Activated naive CD4-positive, alpha-beta T cell treated with Interleukin-2 at 50 U/mL for 16 hours (primary cell): ENCODE data around the gene FAM151B.
"Not testable (repeated sequence)": the region's sequence is repeated elsewhere in the genome, so short reads cannot be mapped to it uniquely, and the experiment has no call there.

ENCODE experiments used
- DNase-seq: peaks from one replicate; pipeline ENCODE4 v3.0.0-alpha.2; 2020

FAM151B gene, protein sequence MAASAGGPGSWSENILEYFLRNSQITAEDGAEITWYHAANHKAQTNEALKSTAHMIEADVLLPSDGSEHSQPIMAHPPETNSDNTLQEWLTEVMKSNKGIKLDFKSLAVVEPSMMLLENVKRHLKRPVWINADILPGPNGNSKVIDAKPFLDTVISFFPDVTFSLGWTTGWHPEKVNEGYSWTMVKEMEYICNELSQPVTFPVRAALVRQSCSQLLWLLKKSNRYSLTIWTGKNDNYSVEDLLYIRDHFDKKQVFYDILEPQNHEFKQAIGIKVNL

DNA sequence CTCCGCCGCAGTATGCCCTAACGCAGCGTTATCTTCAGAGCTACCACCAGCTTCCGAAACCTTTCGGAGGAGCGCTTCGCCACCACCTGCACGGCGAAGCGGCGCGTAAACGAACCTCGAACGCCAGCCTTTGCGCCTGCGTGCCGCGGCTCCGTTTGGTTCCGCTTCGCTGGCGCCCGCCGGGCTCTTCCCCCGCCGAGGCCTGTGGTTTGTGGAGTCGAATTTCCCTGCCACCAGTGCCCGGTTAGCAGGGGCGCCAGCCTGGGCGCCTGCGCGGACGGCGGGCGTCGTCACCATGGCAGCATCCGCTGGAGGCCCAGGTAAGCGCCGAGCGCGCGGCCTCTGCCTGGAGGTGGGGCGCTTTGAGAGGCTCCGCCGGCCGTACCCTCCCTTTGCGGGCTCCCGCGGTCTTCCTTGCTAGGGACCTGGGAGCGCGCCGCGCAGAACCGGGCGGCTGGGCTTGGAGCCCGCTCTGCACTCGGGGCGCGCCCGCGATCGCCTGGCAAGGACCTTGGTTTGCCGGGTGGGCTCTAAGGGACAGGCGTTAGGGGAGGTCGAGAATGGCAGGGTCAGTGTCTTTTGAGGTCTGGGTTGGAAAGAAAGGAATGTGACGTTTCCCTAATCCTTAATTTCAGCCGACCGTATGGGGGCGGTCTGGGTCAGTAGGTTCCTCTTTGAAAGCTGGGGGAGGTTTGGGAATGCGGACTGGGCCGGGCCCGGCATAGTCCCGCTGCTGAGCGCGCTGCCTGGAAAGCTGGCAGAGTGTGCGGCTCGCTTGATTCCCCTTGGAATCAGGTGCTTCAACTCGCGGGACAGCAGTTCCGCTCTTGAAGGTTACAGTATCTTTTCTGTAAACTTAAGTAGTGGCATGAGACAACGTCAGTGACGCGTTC is at the start of gene FAM151B:
FAM151B (plus strand) TSS at position 272 of the 893 bp plus-strand sequence; CDS start at position 296, 24 bp downstream.
- peak; percentile 76 for DNase-seq

DNA sequence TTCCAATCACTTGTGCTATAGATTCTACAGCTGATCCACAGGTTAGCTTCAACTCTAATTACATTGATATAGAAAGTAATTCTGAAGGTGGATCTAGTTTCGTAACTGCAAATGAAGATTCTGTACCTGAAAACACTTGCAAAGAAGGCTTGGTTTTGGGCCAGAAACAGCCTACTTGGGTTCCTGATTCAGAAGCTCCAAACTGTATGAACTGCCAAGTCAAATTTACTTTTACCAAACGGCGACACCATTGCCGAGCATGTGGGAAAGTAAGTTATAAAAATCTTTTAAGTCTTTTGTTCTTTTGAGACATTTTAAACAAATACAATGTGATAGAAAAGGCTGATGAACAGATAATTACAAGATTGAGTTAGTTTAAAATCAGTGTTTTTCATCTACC is 49.2 kb upstream of the FAM151B start:
- DNase-seq, result no peak

DNA sequence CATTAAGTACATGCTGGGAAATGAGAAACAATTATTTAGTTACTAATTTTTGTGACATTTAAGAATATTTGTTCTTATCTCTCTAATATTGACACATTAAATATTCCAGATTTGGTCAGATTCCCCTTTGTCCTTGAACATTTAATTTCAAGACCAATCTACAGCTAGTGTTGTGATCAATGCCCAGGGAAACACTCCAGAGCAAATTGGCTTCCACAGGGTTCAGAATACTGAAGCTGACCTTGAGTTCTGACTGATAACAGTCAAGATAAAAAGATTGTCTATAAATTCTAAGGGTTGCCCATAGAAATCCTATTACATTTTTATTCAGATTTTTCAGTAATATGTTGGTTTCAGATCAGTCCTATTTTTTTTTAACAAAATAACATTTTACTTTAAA is 48.7 kb upstream of the FAM151B start:
- no peak for DNase-seq

DNA sequence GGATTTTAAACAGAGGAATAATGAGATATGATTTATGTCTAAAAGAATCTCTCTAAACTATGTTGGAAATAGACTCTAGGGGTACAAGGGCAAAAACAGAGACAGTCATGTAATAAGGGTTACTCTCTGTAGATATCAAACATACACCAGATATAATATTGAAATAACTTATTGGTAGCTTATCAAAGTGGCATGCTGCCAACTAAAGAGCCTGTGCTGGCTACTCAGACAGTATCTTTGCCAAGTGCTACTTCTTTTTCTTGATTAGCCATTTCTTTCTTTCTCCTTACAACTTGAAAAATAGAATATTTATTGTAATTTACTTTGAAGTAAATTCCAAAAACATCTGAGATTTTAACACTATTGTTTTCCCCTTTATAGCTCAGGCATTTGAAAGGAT is 45.2 kb upstream of the FAM151B start:
- DNase-seq, result no peak

DNA sequence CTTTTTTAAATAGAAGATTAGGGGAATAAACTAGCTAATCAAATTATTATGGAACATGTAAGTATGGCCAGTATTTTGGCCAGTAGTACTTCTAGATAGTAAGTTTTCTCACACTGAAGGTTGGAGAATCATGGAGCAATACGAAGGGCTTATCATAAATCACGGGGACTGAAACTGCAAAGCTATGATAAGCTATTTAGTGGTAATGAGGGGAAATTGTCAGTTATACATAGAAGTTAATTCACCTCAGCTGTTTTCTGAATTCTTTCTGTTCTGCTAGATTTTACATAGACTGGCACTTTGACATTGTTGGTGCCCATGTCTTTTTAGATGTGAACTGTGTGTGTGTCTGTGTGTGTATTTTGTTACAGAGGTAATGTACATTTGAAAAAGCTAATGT is 34.5 kb upstream of the FAM151B start:
- DNase-seq, result no peak

DNA sequence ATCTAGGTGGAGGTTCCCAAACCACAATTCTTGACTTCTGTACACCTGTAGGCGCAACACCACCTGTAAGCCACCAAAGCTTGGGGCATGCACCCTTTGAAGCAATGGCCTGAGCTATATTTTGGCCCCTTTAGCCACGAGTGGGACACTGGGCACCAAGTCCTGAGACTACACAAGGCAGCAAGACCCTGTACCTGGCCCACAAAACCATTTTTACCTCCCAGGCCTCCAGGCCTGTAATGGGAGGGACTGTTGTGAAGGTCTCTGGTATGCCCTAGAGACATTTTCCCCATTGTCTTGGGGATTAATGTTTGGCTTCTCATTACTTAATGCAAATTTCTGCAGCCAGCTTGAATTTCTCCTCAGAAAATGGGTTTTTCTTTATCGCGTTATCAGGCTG is 24.6 kb upstream of the FAM151B start:
- DNase-seq, result no peak

DNA sequence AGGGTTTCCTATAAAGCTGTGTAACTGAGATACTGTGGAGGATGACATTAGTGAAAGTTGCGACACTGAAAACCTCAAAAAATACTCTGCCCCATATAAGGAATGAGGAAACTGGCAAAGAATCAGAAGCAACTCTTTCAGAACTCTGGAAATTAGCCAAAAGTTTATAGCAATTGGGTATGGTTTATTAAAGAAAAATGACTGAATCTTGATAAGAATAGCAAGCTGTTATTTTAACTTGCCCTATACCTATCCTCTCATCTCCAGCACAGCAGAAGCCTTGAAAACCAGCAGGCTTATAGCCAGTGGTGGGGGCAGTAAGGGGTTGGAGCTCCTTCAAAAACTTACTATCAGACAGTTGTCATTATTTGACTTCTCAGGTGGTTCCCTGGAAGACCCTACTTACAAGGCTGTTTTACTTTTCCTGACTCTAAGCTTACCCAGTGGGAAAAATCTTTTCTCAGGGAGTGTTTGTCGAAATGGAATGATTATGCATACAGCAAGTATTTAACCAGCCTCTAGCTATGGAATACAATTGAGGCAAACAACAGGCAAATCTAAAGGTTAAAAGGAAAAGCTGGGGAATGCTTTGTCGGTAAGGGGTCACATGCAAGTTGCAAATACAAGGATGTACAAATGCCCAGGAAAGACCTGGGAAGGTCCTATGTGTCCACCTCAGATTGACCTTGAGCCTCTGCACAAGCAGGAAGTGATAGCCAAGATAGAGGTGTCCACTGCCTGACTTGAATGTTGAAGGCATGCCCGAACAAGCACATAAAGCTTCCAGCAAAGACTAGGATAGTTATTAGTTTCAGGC is 21.0 kb upstream of the FAM151B start:
- DNase-seq, result no peak

DNA sequence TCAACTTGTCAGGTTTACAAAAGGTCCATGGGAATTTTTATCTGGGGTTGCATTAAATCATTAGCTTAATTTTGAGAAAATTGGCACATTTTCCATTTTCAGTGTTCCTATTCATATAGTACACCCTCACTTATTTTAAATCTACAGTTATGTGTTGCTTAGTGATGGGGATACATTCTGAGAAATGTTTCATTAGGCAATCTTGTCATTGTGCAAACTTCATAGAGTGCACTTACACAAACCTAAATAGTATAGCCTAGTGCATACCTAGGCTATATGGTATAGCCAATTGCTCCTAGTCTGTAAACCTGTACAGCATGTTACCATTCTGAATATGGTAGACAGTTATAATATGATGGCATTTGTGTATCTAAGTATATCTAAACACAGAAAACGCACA is 19.8 kb upstream of the FAM151B start:
- DNase-seq, result no peak

DNA sequence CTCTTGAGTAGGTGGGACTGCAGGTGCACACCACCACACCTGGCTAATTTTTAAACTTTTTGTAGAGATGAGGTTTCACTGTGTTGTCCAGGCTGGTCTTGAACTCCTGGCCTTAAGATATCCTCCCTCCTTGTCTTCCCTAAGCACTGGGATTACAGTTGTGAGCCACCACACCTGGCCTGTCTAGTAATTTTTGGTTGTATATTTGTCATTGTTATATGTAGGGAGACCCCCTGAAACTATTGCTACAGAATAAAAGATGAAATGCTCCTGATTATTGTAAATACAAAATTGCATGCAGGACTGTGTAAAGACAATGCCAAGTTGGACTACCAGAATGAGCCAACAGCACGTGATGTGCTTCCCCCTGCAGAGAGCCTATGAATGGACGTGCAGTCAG is 17.3 kb upstream of the FAM151B start:
- DNase-seq, result not testable (repeated sequence)

DNA sequence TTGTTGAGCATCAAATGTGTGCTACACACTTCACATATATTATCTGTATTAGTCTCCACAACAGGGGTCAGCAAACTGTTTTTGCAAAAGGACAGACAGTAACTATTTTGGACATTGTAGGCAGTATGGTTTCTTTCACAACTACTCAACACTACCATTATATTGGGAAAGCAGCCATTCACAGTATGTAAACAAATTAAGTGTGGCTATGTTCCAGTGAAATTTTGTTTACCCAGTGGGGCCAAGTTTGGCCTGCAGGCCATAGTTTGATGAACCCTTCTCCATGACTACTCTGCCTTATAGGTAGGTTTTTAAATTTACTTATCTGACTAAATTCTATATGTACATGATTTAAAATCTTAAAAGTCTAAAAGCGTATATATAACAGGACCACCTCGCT is 13.0 kb upstream of the FAM151B start:
- no peak for DNase-seq

DNA sequence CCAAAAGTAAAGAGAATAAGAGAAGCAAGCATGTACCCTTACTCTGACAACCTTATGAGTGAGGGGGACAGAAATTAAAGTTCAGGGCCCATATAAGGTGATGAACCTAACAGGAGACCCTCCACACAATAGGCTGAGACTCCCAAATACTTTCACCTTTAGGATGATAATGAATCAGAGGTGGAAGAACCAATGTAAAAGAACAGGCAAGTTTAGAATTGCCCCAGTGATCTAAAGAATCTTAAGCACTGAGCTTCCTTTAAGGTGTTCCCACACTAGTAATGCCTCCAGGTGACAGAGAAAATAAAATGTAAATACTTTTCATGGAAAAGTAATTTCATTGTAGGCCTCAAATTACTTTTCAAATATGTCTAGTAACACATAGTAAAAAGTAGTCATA is 8.2 kb upstream of the FAM151B start:
- DNase-seq, result no peak

DNA sequence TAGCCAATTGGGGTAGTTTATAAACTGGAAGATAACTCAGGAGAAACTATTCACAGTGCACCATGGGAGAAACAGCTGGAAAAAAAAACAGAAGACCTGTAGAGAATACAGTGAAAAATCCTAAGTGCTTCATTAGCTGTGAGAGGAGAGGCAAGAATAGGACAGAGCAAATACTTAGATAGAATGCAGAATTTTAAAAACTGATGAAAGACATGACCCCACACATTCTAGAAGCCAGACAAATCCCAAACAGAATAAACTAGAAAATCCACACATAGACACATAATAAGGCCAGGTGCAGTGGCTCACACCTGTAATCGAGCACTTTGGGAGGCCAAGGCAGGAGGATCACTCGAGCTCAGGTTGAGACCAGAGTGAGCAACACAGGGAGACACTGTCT is 7.5 kb upstream of the FAM151B start:
- DNase-seq, result no peak

DNA sequence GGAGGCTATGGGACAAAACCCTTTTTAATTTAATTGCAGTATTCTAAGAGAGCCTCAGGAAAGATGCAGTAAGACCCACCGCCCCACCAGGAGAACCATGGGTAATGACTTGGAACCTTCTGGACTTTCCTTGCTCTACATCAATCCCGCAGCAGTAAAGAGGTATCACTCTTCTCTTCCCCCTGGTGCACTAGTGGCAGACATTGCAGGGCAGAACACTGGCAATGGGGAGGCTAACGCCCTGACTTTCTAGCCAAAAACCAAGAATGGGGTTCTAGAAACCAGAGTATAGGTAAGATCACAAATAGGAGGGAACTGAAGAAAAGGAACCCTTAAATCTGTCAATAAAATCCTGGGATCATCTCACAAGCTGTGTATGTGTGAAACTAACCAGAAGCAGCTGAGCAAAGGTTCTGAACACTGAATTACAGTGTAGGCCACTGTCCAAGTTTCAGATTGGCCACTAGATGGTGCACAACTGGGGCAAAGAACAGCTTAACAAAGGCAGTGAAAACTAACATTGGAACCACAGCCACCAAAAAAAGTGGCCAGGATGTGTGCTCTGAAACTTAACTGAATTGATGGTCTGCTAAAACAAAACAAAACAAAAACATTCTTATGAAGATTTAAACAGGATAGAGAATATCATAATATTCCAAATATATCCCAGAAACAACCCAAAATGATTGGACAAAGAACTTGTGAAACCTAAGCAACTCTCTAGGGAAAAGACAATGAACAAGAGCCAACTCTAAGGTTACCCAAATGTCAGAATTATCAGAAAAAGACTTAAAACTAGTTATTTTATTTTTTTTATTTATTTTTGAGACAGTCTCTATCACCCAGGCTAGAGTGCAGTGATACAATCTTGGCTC is 6.6 kb upstream of the FAM151B start:
- no peak for DNase-seq

DNA sequence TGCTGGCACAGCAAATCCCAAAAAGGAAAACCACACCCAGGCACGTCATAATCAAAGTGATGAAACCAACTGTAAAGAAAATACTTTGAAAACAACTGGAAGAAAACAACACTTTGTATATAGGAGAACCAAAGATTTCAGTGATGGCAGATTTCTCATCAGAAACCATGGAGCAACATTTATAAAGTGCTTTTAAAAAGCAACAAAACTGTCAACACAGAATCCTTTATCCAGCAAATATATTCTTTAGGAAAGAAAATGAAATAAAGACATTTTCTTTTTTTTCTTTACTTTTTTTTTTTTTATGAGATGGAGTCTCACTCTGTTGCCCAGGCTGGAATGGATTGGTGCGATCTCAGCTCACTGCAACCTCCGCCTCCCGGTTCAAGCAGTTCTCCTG is 5.3 kb upstream of the FAM151B start:
- DNase-seq, result no peak

DNA sequence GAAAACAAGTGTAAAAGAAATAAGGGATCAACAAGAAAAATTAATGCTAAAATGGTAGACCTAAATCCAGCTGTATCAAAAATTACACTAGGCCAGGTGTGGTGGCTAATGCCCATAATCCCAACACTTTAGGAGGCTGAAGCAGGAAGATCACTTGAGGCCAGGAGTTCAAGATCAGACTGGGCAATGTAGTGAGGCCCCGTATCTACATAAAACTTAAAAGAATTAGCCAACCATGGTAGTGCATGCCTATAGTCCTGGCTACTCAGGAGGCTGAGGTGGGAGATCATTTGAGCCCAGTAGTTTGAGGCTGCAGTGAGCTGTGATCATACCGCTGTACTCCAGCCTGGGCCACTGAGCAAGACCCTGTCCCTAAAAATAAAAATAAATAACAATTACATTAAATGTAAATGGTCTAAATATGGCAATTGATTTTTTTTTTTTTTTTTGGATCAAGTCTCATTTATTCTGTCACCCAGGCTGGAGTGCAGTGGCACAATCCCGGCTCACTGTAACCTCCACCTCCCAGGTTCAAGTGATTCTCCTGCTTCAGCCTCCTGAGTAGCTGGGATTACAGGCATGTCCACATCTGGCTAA is 4.2 kb upstream of the FAM151B start:
- no peak for DNase-seq

DNA sequence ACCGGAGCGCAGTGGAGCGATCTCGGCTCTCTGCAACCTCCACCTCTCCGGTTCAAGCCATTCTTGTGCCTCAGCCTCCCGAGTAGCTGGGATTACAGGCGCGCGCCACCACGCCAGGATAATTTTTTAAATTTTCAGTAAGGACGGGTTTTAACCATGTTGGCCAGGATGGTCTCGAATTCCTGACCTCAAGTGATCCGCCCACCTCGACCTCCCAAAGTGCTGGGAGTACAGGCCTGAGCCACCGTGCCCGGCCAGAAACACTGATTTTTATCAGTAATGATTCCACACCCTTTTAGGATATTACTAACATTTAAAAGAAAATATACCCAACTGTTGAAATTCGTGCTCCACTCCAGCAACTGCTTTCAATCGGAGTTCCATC is 464 bp upstream of the FAM151B start:
- no peak for DNase-seq

DNA sequence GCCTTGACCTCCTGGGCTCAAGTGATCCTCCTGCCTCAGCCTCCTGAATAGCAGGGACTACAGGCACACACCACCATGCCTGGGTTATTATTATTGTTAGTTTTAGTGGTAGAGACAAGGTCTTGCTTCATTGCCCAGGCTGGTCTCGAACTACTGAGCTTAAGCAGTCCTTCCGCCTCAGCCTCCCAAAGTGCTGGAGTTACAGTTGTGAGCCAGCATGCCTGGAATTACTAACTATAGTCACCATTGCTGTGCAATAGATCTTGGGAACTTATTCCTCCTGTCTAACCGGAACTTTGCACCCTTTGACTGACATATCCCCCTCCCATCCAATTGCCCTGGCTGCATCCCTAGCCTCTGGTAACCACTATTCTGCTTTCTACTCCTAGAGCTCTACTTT is 3.4 kb downstream of the FAM151B start:
- no peak for DNase-seq

DNA sequence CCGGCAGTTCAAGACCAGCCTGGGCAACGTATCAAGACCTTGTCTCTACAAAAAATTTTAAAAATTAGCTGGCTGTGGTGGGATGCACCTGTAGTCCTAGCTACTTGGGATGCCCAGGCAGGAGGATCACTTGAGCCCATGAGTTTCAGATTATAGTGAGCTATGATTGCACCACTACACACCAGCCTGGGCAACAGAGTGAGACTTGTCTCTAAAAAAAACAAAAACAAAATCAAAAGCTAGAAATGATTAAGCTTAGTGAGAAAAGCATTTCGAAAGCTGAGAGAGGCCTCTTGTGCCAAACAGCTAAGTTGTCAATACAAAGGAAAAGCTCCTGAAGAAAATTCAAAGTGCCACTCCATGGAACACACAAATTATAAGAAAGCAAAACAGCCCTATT is 4.8 kb downstream of the FAM151B start:
- no peak for DNase-seq

DNA sequence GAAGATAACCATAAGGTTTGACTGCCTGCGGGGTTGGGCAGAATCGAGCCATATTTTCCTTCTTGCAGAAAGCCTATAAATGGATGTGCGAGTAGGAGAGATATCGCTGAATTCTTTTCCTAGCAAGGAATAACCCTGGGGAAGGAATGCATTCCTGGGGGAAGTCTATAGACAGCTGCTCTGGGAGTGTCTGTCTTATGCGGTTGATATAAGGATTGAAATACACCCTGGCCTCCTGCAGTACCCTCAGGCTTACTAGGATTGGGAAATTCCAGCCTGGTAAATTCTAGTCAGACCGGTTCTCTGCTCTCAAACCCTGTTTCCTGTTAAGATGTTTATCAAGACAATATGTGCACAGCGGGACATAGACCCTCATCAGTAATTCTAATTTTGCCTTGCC is 5.5 kb downstream of the FAM151B start:
- DNase-seq, result not testable (repeated sequence)

DNA sequence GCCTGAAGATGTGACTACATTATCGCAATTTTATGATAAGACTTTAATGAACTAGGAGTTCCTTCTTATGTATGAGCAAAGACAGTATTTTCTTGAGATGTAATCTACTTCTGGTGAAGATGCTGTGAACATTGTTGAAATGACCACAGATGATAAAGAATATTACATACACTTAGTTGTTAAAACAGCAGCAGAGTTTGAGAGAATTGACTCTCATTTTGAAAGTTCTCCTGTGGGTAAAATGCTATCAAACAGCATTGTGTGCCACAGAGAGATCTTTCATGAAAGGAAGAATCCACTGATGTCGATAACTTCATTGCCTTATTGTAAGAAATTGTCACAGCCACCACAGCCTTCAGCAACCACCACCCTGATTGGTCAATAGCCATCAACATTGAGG is 8.0 kb downstream of the FAM151B start:
- DNase-seq, result no peak

DNA sequence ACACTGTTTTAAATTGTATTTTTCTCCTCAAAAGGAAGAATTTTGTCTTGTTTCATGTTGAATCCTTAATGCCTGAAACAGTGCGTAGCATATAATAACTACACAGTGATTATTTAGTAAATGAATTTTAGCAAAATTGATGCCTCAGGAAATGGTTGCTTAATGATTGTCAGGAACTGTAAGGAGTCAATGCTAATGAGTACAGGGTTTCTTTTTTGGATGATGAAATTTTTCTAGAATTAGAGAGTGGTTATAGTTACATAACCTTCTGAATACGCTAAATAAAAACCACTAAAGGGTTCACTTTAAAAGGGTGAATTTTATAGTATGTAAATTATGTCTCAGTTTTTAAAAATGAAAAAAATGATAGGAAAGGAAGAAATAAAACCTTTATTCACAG is 14.9 kb downstream of the FAM151B start:
- no peak for DNase-seq

DNA sequence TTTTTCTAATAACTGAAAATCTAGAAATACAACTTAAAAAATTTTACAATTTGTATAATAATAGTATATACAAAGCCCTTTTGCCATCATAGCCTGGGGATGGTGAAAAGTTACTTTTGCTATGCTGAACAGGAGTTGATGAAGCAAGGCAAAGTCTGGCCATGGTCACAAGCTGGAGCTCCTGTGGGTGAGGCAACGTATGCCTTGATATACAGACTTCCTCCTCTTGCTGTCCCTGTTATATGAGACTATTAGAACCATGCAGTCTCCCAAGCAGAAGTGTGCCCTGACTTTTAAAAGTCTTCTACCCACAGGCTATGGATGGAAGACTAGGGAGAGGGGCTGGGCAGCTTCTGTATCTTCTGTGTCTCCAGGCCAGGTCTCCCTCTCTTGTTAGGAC is 15.7 kb downstream of the FAM151B start:
- no peak for DNase-seq
